ENCODE data around the gene RREB1. TPM values are rescaled to one million over a fixed set of nuclear protein-coding genes. Genes with fewer than 3 reads are reported as not detected.
"Not testable (repeated sequence)": the region's sequence is repeated elsewhere in the genome, so short reads cannot be mapped to it uniquely, and the experiment has no call there.

RREB1 gene
- total RNA-seq, 1 donor from 2014 or later = 29.3 TPM

GRCh38 chr6:7156643-7157278 lies 49.0 kb downstream of the RREB1 start:
- TF ChIP-seq CTCF (IDR thresholded peaks at IDR 0.05; ENCODE audit: insufficient read depth, low read length, poor library complexity, severe bottlenecking) = no peak
- Histone ChIP-seq H3K36me3 (ENCODE audit: control insufficient read depth, insufficient read depth, low read length) (no peaks in the 10 kb centered on the region), H3K27me3 (ENCODE audit: control insufficient read depth, insufficient read depth, low read length) (no peaks in the 10 kb centered on the region), H3K4me3 (ENCODE audit: low read depth, low read length) (no peak overlapping the region)
- DNase-seq (ENCODE audit: low read depth) = no peak

GRCh38 chr6:7157307-7157706 lies 49.5 kb downstream of the RREB1 start:
- not testable (repeated sequence) for H3K36me3 ChIP-seq (ENCODE audit: control insufficient read depth, insufficient read depth, low read length); H3K4me3 ChIP-seq (ENCODE audit: low read depth, low read length); H3K27me3 ChIP-seq (ENCODE audit: control insufficient read depth, insufficient read depth, low read length); DNase-seq (ENCODE audit: low read depth)

GRCh38 chr6:7157752-7158616 lies 50.2 kb downstream of the RREB1 start:
- DNase-seq (ENCODE audit: low read depth) = no peak
- no peak for TF ChIP-seq CTCF (IDR thresholded peaks at IDR 0.05; ENCODE audit: insufficient read depth, low read length, poor library complexity, severe bottlenecking)
- Histone ChIP-seq H3K36me3 (ENCODE audit: control insufficient read depth, insufficient read depth, low read length) (no peaks in the 10 kb centered on the region), H3K27me3 (ENCODE audit: control insufficient read depth, insufficient read depth, low read length) (no peaks in the 10 kb centered on the region), H3K4me3 (ENCODE audit: low read depth, low read length) (no peak overlapping the region)

GRCh38 chr6:7159790-7160525 lies 52.2 kb downstream of the RREB1 start:
- no peaks in the 10 kb centered on the region for H3K36me3 ChIP-seq (ENCODE audit: control insufficient read depth, insufficient read depth, low read length)
- no peak overlapping the region for H3K4me3 ChIP-seq (ENCODE audit: low read depth, low read length)
- no peak for DNase-seq (ENCODE audit: low read depth)
- TF ChIP-seq CTCF (IDR thresholded peaks at IDR 0.05; ENCODE audit: insufficient read depth, low read length, poor library complexity, severe bottlenecking) = no peak
- no peaks in the 10 kb centered on the region for H3K27me3 ChIP-seq (ENCODE audit: control insufficient read depth, insufficient read depth, low read length)

- H3K36me3 ChIP-seq (ENCODE audit: control insufficient read depth, insufficient read depth, low read length) = no peaks in the 10 kb centered on the region
- no peak for DNase-seq (ENCODE audit: low read depth)
- no peak for TF ChIP-seq CTCF (IDR thresholded peaks at IDR 0.05; ENCODE audit: insufficient read depth, low read length, poor library complexity, severe bottlenecking)
- H3K27me3 ChIP-seq (ENCODE audit: control insufficient read depth, insufficient read depth, low read length) = no peaks in the 10 kb centered on the region
- no peak overlapping the region for H3K4me3 ChIP-seq (ENCODE audit: low read depth, low read length)
Observed at GRCh38 chr6:7161253-7161623, 53.5 kb downstream of the RREB1 start.

GRCh38 chr6:7161845-7162244 lies 54.1 kb downstream of the RREB1 start:
- Histone ChIP-seq H3K4me3 (ENCODE audit: low read depth, low read length) (no peak overlapping the region), H3K36me3 (ENCODE audit: control insufficient read depth, insufficient read depth, low read length) (no peaks in the 10 kb centered on the region), H3K27me3 (ENCODE audit: control insufficient read depth, insufficient read depth, low read length) (no peaks in the 10 kb centered on the region)
- DNase-seq (ENCODE audit: low read depth) = no peak
- no peak for TF ChIP-seq CTCF (IDR thresholded peaks at IDR 0.05; ENCODE audit: insufficient read depth, low read length, poor library complexity, severe bottlenecking)
